Uterus (tissue), 2 donors: Measurements from ENCODE around the gene SCGB2B2.

ENCODE experiments used
- POLR2A ChIP-seq, 2 donors: fragments of 450-650 bp; IDR thresholded peaks; one replicate each; pipeline ENCODE4 v1.6.1; 2016; ENCODE audit warnings: antibody characterized with exemption in 2 of 2, mild to moderate bottlenecking in 1 of 2, moderate library complexity in 1 of 2
- TF ChIP-seq, protein P1 (sequence below), 4 experiments: fragments of 200-600 bp in 2 of 4; fragments of 450-650 bp in 2 of 4; sonication (generic) in 2 of 4; IDR thresholded peaks; one replicate each; pipeline ENCODE4 v1.5.1; 2016 to 2019; ENCODE audit warnings: antibody characterized with exemption in 4 of 4, mild to moderate bottlenecking in 2 of 4, moderate library complexity in 1 of 4

DNA sequence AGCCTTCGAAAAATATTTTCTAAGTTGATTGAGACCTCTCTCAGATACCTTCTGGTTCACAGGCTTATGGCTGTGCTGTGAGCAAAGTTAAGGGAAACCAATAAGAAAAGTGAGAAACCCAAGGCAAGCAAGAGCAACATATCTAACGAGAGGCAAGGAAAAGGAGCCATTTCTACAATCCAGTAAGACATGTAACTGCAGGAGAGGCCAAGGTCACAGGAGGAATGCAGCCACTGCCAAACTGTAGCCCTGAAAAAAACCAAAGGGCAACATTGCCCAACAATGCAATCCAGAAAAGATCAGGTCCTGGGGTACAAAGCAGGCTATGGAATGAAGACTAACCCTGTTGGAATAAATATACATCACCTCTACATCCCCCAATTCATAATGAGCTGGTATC, 21.3 kb downstream of the SCGB2B2 start:
- TF ChIP-seq, protein P1, sequence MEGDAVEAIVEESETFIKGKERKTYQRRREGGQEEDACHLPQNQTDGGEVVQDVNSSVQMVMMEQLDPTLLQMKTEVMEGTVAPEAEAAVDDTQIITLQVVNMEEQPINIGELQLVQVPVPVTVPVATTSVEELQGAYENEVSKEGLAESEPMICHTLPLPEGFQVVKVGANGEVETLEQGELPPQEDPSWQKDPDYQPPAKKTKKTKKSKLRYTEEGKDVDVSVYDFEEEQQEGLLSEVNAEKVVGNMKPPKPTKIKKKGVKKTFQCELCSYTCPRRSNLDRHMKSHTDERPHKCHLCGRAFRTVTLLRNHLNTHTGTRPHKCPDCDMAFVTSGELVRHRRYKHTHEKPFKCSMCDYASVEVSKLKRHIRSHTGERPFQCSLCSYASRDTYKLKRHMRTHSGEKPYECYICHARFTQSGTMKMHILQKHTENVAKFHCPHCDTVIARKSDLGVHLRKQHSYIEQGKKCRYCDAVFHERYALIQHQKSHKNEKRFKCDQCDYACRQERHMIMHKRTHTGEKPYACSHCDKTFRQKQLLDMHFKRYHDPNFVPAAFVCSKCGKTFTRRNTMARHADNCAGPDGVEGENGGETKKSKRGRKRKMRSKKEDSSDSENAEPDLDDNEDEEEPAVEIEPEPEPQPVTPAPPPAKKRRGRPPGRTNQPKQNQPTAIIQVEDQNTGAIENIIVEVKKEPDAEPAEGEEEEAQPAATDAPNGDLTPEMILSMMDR (IDR thresholded peaks at IDR 0.05): no peak
- TF ChIP-seq POLR2A (IDR thresholded peaks at IDR 0.05): no peak
